ENCODE results near the gene SLC6A3.

Gene SLC6A3

DNA sequence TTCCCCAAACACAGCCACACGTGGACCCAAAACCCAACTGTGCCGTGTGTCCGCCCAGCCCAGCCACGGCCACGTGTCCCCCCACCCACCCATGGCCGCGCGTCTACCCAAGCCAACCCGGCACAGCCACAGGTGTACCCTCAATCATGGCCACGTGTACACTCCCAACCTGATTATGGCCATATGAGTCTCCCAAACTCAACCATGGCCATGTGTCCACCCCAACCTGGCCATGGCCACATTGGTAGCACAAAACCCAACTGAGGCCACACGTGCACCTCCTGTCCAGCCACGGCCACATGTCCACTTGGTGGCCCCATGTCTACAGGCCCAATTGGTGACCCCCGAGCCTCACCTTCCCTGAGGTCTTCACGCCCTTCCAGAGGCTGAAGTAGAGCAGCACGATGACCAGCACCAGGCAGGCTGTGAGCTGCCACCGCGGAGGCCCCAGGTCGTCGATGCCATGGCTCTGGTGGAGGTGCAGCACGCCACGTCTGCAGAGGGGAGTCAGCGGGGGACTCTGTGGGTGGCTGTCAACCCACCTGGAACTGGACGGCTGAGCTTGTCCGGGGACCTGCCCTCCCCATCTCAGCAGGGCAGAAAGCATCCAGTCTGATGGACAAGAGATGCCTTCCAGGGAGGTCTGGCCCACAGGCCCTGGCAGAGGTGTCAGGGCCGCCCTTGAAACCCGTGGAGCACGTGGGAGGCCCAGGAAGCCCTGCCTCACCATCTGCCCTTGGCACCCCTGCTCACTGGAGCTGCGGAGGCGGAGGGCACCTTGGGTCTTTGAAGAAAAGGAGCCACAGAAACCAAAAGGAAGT is 23.5 kb downstream of the SLC6A3 start:
- Histone ChIP-seq H3K4me3 (ENCODE audit: insufficient read depth, low read depth, low read length, poor library complexity, severe bottlenecking) (no peak overlapping the region), H3K27me3 (replicated peaks; ENCODE audit: control insufficient read depth, insufficient read depth, low read length, poor library complexity, severe bottlenecking) (no peaks in the 10 kb centered on the region), H3K4me1 (ENCODE audit: control insufficient read depth, insufficient read depth, low read length, poor library complexity, severe bottlenecking) (no peaks in the 10 kb centered on the region), H3K36me3 (ENCODE audit: control insufficient read depth, insufficient read depth, low read length) (no peaks in the 10 kb centered on the region), H3K9me3 (ENCODE audit: control insufficient read depth, low read length) (no peaks in the 10 kb centered on the region), H3K27ac (ENCODE audit: insufficient read depth, low read length, poor library complexity, severe bottlenecking) (no peak overlapping the region)
- no peak for DNase-seq

DNA sequence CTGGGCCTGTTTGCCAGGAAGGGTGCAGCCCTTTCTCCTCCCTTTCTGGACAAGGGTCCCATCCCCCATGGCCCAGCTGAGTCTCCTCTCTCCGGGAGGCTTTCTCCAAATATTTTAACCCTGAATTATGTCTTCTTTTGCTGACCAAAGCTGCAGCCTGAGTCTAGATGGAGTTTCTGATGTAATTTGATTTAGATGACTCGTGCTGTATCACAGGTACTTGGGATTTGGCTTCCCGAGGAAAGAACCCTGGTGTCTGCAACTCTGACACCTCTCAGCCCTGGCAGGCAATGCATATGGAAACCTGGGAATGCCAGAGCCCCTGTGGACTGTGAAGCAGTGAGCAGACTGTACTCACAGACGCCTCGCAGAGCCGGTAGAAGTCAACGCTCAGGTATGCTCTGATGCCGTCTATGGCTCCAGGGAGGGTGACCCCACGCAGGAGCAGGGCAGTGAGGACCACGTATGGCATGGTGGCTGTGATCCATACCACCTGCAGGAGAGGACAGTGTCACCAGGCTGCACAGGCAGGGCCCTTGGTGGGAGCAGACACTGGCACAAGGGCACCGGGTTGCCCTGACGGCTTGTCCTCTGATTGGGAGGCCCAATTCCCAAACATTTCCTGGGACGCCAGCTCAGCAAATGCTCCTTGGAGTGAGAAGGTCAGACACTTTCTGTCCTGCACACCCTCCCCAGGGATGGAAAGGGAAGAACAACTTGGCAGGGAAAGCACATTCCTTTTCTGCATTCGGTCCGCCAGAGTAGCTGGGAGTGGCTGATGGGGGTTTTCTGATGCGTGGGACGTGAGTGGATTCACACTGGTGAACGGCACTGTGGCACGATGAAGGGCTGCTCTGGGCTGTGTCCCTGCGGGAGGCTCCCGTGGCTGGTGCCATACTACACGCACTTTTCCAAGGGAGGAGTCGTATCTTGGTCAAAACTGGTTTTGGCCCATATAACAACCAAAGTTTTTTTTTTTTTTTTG is 24.7 kb downstream of the SLC6A3 start:
- no peak for DNase-seq
- H3K27me3 ChIP-seq (replicated peaks; ENCODE audit: control insufficient read depth, insufficient read depth, low read length, poor library complexity, severe bottlenecking) = no peaks in the 10 kb centered on the region

DNA sequence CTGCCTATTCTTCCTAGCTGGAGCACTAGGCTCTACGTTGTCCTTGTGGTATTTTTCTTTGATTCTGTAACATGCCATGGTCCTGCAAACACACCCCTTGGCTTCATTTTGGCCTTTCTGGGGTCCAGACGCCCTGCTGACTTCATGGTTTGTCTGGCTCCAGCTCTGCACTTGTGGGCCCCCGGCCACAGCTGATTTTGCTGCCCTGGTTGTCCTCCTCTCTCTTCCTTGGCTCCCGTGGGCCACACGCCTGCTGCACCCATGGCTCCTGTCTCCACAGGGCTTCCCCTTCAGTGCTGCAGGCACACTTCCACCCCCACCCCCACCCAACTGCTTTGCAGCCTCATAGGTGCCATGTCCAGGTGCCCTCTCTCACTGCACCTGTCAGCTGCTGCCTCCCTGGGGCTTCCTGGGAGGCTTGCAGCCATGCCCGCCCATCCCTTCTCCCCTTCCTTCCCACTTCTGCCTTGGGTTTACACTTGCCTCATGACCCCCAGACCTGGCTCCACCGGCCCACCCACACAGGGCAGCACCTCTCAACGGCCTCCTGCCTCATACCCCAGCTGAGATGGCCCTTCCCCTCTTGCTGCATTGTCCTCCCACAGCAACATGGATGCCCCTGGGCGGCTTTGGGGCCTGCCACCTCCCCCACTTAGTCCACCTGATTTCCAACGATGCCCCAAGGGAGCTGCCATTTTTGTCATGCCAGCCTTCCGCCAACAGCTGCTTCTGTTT is 25.6 kb downstream of the SLC6A3 start:
- Histone ChIP-seq H3K9me3 (ENCODE audit: control insufficient read depth, low read length) (no peaks in the 10 kb centered on the region), H3K36me3 (ENCODE audit: control insufficient read depth, insufficient read depth, low read length) (no peaks in the 10 kb centered on the region), H3K27me3 (replicated peaks; ENCODE audit: control insufficient read depth, insufficient read depth, low read length, poor library complexity, severe bottlenecking) (no peaks in the 10 kb centered on the region), H3K4me3 (ENCODE audit: insufficient read depth, low read depth, low read length, poor library complexity, severe bottlenecking) (no peak overlapping the region), H3K4me1 (ENCODE audit: control insufficient read depth, insufficient read depth, low read length, poor library complexity, severe bottlenecking) (no peaks in the 10 kb centered on the region), H3K27ac (ENCODE audit: insufficient read depth, low read length, poor library complexity, severe bottlenecking) (no peak overlapping the region)
- DNase-seq = no peak

More for the DNA sequence above, 24.7 kb downstream of the SLC6A3 start:
- H3K4me3 ChIP-seq (ENCODE audit: insufficient read depth, low read depth, low read length, poor library complexity, severe bottlenecking) = no peak overlapping the region
- H3K27ac ChIP-seq (ENCODE audit: insufficient read depth, low read length, poor library complexity, severe bottlenecking) = no peak overlapping the region
- H3K4me1 ChIP-seq (ENCODE audit: control insufficient read depth, insufficient read depth, low read length, poor library complexity, severe bottlenecking) = no peaks in the 10 kb centered on the region
- no peaks in the 10 kb centered on the region for H3K9me3 ChIP-seq (ENCODE audit: control insufficient read depth, low read length)
- no peaks in the 10 kb centered on the region for H3K36me3 ChIP-seq (ENCODE audit: control insufficient read depth, insufficient read depth, low read length)

DNA sequence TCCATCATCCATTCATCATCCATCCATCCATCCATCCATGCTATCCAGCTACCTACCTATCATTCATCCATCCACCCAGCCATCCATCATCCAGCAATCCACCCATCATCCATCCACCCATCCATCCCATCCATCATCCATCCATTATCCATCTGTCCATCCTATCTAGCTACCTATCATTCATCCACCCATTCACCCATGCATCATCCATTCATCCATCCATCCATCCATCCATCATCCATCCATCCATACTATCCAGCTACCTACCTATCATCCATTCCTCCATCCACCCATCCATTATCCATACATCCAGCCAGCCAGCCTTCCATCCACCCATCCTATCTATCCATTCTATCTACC is 26.3 kb downstream of the SLC6A3 start:
- no peaks in the 10 kb centered on the region for H3K9me3 ChIP-seq (ENCODE audit: control insufficient read depth, low read length)
- no peak overlapping the region for H3K4me3 ChIP-seq (ENCODE audit: insufficient read depth, low read depth, low read length, poor library complexity, severe bottlenecking)
- H3K36me3 ChIP-seq (ENCODE audit: control insufficient read depth, insufficient read depth, low read length) = no peaks in the 10 kb centered on the region
- DNase-seq = no peak
- H3K27ac ChIP-seq (ENCODE audit: insufficient read depth, low read length, poor library complexity, severe bottlenecking) = no peak overlapping the region
- H3K27me3 ChIP-seq (replicated peaks; ENCODE audit: control insufficient read depth, insufficient read depth, low read length, poor library complexity, severe bottlenecking) = no peaks in the 10 kb centered on the region
- H3K4me1 ChIP-seq (ENCODE audit: control insufficient read depth, insufficient read depth, low read length, poor library complexity, severe bottlenecking) = no peaks in the 10 kb centered on the region

DNA sequence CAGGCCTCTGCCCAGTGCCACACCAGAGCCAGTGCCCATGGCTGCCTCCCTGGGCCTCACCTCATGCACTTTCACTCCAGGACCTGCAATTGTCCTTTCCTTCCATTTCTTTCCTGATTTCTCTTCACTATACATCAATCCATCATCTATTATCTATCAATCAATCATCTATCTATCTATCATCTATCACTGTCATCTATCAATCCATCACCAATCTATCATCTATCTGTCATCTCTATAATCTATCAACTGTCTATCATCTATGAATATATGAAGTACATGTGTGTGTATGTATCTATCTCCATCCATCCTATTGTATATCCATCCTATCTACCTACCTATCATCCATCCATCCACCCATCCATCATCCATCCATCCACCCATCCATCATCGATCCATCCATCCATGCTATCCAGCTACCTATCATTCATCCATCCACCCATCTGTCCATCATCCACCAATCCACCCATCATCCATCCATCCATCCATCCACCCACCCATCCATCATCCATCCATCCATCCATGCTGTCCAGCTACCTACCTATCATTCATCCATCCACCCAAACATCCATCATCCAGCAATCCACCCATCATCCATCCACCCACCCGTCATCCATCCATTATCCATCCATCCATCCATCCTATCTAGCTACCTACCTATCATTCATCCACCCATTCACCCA is 26.9 kb downstream of the SLC6A3 start:
- no peaks in the 10 kb centered on the region for H3K4me1 ChIP-seq (ENCODE audit: control insufficient read depth, insufficient read depth, low read length, poor library complexity, severe bottlenecking)
- no peaks in the 10 kb centered on the region for H3K36me3 ChIP-seq (ENCODE audit: control insufficient read depth, insufficient read depth, low read length)
- no peak overlapping the region for H3K4me3 ChIP-seq (ENCODE audit: insufficient read depth, low read depth, low read length, poor library complexity, severe bottlenecking)
- H3K9me3 ChIP-seq (ENCODE audit: control insufficient read depth, low read length) = no peaks in the 10 kb centered on the region
- no peak for DNase-seq
- no peak overlapping the region for H3K27ac ChIP-seq (ENCODE audit: insufficient read depth, low read length, poor library complexity, severe bottlenecking)
- no peaks in the 10 kb centered on the region for H3K27me3 ChIP-seq (replicated peaks; ENCODE audit: control insufficient read depth, insufficient read depth, low read length, poor library complexity, severe bottlenecking)

DNA sequence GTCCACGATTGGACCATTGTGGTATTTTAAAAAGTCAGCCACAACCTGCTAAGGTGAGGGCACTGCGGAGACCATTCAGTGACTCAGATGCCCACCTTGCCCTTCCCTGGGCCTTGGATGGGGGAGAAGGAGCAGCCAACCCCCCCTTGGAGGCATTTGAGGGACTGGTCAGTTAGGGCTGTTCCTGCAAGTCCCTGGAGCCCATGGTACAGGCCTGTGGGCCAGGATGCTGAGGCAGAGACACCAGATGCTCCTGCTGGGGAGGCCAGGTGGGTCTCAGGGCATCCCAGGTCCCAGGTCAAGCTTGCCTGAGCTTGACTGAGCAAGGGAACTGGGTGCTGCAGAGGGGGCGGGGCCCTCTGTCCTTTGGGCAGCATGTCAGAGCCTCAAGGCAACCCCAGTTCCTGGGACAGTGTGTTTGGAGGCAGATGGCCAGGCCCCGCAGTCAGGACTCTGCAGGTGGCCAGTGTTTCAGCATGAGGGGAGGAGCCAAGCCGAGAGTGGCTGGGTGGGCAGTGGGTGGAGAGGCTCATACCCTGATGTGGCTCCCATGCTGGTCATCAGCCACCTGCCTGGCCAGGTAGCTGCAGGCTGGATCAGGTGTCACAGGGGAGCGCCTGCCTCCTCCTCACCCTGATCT is 27.5 kb downstream of the SLC6A3 start:
- Histone ChIP-seq H3K27ac (ENCODE audit: insufficient read depth, low read length, poor library complexity, severe bottlenecking) (no peak overlapping the region), H3K36me3 (ENCODE audit: control insufficient read depth, insufficient read depth, low read length) (no peaks in the 10 kb centered on the region), H3K27me3 (replicated peaks; ENCODE audit: control insufficient read depth, insufficient read depth, low read length, poor library complexity, severe bottlenecking) (no peaks in the 10 kb centered on the region), H3K4me3 (ENCODE audit: insufficient read depth, low read depth, low read length, poor library complexity, severe bottlenecking) (no peak overlapping the region), H3K4me1 (ENCODE audit: control insufficient read depth, insufficient read depth, low read length, poor library complexity, severe bottlenecking) (no peaks in the 10 kb centered on the region), H3K9me3 (ENCODE audit: control insufficient read depth, low read length) (no peaks in the 10 kb centered on the region)
- no peak for DNase-seq

DNA sequence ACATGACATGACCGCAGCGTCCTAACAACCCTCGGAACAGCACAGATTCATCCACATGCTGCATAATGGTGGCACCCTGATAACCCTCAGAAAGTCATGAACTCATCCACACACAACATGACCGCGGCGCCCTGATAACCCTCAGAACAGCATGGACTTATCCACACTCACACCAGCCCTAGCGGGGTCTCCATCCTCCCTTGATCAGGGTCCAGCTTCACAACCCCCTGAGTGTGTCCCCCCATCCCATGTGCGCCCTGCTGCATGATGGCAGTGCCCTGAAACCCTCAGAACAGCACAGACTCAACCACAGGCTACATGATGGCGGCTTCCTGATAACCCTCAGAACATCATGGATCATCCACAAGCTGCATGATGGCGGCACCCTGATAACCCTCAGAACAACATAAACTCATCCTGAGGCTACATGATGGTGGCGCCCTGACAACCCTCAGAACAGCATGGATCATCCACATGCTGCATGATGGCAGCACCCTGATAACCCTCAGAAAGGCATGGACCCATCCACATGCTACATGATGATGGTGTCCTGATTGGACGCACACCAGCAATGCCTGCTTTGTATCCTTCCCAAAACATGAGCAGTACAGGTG is 28.3 kb downstream of the SLC6A3 start:
- no peaks in the 10 kb centered on the region for H3K4me1 ChIP-seq (ENCODE audit: control insufficient read depth, insufficient read depth, low read length, poor library complexity, severe bottlenecking)
- no peaks in the 10 kb centered on the region for H3K9me3 ChIP-seq (ENCODE audit: control insufficient read depth, low read length)
- no peak overlapping the region for H3K4me3 ChIP-seq (ENCODE audit: insufficient read depth, low read depth, low read length, poor library complexity, severe bottlenecking)
- no peaks in the 10 kb centered on the region for H3K27me3 ChIP-seq (replicated peaks; ENCODE audit: control insufficient read depth, insufficient read depth, low read length, poor library complexity, severe bottlenecking)
- no peak overlapping the region for H3K27ac ChIP-seq (ENCODE audit: insufficient read depth, low read length, poor library complexity, severe bottlenecking)
- DNase-seq = no peak
- no peaks in the 10 kb centered on the region for H3K36me3 ChIP-seq (ENCODE audit: control insufficient read depth, insufficient read depth, low read length)

DNA sequence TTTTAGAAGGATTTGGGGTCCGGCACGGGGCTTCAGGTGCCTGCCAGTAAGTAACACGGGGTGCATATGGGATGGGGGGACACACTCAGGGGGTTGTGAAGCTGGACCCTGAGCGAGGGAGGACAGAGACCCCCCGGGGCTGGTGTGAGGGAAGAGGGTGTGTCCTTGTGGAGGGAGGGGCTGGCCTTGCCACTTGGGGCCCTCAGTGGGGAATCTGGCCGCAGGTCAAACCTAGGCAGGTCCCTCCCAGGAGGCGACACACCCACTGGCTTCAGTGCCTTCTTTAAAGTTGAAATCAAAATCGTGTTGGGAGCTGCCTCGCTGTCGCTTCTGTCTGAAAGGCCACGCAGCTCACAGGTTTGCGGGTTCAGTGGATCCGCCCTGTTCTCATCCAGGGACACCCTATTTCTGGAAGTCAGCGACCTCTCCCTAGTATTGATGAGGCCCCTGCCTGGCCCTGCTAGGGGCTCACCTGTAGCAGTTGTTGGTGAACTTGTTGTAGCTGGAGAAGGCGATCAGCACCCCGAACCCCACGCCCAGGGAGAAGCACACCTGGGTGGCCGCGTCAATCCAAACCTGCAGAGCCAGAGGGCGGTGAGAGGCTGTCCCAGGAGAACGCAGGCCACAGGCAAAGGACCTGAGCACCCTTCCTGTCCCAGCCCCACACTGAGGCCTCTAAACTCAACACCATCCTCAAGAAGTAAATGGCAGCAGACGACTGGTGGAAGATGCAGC is 29.4 kb downstream of the SLC6A3 start:
- Histone ChIP-seq H3K4me1 (ENCODE audit: control insufficient read depth, insufficient read depth, low read length, poor library complexity, severe bottlenecking) (no peaks in the 10 kb centered on the region), H3K9me3 (ENCODE audit: control insufficient read depth, low read length) (no peaks in the 10 kb centered on the region), H3K36me3 (ENCODE audit: control insufficient read depth, insufficient read depth, low read length) (no peaks in the 10 kb centered on the region), H3K27ac (ENCODE audit: insufficient read depth, low read length, poor library complexity, severe bottlenecking) (no peak overlapping the region), H3K4me3 (ENCODE audit: insufficient read depth, low read depth, low read length, poor library complexity, severe bottlenecking) (no peak overlapping the region), H3K27me3 (replicated peaks; ENCODE audit: control insufficient read depth, insufficient read depth, low read length, poor library complexity, severe bottlenecking) (no peaks in the 10 kb centered on the region)
- DNase-seq = no peak
